Endometrial microvascular endothelial cells (primary cell): ENCODE results near the gene EPHB6. TPM values are rescaled to one million over a fixed set of nuclear protein-coding genes. Genes with fewer than 3 reads are reported as not detected.

Experiments
- in situ Hi-C: cut with HindIII; loops from 2 replicates; pipeline ENCODE4 v1.10.0; 2017; ENCODE audit warnings: low sequenced_read_pairs, low pct_unique_long_range_greater_than_20kb; ENCODE audit errors: inconsistent ontology term
- total RNA-seq: library from RNA; depleted of rRNA; stranded (reverse); fragments of >200 nt; gene quantifications from one replicate; pipeline ENCODE4 v1.2.3, GENCODE V29; 2015; ENCODE audit errors: inconsistent ontology term

EPHB6 gene
- total RNA-seq, 1 donor from 2014 or later = not detected

DNA sequence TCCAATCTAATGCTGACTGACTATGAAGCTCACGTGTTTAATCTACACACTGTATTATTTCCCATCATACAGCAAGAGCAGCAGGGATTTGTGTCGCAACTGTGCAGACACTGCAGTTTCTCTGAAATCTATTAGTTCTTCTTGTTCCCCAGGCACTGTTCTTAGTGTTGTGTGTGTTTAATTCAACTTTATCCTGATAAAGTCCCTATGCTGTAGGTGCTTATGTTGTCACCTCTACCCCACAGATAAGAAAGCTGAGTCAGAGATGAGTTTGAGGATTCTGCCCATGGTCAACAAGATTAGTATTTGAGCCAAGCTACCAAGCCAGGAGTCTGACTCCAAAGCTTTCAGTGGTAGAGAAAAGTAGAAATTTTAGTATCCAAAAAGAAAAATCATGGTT is 22.5 kb upstream of the EPHB6 start:
- in situ Hi-C loops = no loop called here

DNA sequence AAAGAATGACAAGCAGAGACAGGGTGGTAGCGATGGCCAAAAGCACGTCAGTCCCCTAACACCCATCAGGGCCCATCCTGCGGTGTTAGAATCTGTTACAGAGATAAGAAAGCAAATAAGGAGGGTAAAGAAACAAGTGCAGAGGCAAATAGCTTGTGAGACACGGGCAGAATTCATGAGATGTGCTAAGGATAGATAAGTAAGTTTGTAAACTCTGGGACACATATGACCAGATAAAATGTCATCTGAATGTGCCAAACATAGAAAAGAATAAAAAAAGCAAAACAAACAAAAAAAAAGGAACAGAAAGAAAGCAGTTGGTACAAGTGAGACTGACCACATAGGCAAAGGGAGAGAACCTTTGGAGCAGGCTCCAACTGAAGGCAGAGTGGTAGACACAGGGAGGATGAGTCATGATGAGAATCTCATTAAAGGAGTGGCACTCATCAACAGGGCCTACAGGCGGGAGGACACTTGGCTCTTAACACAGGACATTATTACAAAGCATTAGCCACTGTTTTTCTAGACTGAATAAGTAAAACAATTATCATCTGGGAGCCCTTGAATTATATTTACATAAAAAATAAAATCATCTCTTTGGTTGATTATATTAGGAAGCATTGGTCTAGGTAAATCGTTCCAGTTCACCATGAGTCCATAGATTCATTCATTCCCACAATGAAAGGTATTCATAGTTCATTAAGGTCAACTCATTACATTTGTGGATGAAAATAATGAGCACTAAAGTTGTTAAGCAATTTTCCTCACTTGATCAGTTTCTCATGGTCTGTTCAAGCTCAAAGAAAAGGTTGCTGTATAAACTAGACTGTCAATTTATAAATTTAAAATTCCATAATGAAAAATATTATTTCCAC is 21.5 kb upstream of the EPHB6 start:
- in situ Hi-C loops = no loop called here

DNA sequence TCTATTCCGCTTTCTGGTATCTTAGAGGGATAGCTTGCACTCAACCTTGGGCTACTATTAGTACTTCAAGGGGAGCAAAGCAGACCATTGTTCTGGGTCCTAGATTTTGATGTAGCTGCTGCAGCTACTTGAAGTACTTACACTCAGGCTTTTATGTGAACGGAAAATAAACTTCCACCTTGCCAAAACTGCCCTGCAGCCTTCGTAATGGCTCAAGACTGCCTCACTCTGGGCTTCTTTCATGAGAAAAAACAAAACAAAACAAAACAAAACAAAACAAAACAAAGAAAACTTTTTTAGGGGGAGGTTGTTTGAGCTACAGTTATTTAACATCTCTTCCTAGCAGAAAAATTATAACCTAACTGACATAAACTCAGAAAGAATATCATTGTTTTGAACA is 19.4 kb upstream of the EPHB6 start:
- in situ Hi-C loops = no loop called here

DNA sequence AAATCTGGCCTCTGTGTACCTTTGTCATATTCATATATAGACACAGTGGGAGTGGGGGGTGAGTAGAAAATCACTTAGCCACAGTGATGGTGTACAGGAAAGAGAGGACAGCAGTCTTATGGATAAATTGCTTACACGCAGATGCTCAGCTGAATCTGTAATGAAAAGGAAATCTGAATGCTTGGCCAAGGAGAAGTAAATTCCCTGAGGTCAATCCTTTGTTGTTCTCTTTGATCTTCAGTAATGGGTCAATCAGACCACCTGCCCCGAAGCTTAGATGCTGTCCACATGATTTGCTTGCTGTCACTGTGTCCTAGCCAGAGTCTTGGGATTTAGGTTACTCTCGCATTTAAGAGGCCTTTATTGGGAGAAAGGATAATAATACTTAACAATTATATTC is 18.4 kb upstream of the EPHB6 start:
- in situ Hi-C loops = no loop called here

- in situ Hi-C loops = no loop called here
These were observed 16.2 kb upstream of the EPHB6 start for GRCh38 chr7:142838461-142839213.

- in situ Hi-C loops = no loop called here
These were observed 12.6 kb upstream of the EPHB6 start for GRCh38 chr7:142842251-142842766.

DNA sequence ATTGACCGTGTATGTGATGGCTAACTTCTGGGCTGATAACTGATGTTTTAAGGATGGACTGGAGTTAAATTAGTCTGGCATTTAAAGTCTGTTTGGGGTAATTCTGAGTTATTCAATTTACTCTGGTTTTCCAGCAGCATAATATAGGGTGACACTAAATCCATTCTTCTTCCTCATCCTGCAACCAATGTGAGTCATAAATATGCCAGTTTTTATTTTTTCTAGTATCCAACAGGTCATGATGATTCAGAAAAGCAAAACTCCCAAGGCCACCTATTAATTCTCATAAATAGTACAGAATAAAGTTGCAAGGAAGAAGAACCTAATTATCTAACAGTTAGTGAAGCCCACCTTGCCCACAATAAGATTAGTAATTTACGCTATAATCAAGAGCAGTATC is 7.5 kb upstream of the EPHB6 start:
- in situ Hi-C loops = no loop called here

DNA sequence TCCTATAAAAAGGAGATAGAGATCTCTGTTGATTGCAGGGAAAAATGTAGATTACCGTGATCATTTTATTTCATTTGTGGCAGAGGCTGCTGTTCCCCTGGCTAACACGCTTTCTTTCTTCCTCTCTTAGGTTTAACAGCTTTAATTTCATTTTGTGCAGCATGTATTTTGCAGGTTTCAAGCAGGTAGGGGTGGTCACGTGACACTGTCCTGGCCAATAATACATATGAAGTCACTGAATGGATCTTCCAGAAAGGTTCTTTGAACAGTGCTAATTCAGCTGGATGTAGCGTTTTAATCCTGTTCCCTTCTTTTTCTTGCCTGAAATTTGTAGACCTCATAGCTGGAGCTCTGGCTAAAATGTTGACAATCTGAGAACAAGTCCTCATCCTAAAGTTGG is 3.6 kb upstream of the EPHB6 start:
- in situ Hi-C loops = no loop called here

DNA sequence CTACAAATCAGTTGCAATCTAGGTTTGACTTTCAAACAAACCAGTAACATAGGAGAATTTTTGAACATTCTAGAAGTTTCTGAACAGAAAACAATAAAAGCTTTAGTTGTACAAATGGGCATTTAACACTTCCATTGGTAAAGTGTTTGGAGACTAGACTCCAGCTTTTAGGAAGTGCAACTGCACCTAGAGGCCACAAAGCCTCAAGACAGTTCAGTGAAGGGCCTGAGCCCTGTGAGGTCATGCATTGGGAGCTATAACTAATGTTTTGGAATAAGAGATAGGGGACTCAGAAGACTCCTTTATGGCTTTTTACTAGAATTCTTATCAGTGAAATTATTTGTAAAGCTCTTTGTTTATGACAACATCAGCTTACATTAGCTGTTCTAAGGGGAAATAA is 3.0 kb upstream of the EPHB6 start:
- in situ Hi-C loops = no loop called here

DNA sequence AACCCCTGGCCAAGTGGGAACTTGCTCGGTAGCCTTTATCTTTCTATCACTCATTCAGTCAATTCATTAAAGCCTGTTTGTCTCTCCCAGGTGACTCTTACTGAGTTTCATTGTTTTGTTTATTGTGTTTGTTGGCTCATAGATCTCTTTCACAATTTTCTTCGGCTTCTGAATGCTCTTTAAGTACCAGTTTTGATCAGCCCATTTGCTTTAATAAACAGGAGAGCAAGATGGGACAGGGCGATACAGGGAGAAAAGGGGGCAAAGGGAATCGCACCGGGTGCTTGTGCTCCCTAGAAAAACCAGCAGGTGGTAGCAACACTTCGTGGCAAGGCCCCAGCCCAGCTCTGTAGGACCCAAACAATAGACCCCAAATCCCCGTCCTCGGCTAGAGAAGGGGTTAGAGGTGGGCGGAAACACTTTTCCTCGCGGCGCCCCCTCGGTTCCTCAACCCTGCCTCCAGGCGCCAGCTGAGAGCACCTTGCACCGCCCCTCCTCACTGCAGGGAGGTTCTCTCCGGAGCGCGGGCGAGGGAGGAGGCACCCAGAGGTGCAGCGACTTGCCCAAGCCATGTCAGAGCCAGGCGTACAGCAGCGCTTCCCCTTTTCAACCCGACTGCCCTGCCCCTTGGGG is 1.0 kb upstream of the EPHB6 start:
- in situ Hi-C loops = no loop called here

GRCh38 chr7:142855114-142855743 is 353 bp downstream of the EPHB6 start:
- in situ Hi-C loops = no loop called here

- in situ Hi-C loops = no loop called here
These were observed 1.1 kb downstream of the EPHB6 start for GRCh38 chr7:142855756-142856564.

- in situ Hi-C loops = no loop called here
These were observed 1.8 kb downstream of the EPHB6 start for GRCh38 chr7:142856565-142857245.

GRCh38 chr7:142857625-142858024 is 2.7 kb downstream of the EPHB6 start:
- in situ Hi-C loops = no loop called here

DNA sequence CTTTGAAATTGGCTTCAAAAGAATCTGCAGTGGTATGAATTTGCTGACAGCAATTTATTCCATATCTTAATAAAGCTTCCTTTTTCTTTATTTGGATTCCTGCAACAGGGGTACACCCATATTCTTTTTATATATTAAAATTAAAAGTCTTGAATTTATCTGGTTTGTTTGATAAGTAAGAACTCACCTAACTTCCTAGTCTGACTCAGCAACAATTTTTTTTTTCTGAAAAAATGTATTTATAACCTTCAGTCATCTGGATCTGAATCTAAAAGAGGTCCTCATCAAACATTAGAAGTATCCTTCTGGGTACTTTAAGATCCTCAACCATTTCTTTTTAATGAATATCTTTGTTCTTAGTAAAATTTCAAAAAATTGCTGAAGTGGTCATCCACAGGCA is 4.5 kb downstream of the EPHB6 start:
- in situ Hi-C loops = no loop called here

- in situ Hi-C loops = no loop called here
These were observed 5.0 kb downstream of the EPHB6 start for GRCh38 chr7:142859829-142860228.

DNA sequence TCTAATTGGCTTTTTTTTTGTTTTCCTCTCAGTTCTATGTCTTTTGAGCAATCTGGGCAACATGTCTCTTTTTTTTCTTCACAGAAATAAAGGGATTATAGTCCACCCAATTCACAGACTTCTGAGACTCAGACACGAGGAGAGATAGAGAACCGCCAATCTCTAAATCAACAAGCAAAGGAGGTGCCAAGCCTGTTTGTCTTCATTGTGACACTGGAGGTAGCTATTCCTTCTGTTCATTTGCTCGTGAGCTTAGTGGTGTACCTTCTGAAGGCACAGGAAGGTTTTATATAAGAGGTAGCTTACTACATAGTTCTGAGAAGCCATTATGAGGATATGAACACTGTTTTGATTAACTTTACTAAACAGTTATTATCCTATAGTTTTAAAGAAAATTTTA is 6.1 kb downstream of the EPHB6 start:
- in situ Hi-C loops = no loop called here

DNA sequence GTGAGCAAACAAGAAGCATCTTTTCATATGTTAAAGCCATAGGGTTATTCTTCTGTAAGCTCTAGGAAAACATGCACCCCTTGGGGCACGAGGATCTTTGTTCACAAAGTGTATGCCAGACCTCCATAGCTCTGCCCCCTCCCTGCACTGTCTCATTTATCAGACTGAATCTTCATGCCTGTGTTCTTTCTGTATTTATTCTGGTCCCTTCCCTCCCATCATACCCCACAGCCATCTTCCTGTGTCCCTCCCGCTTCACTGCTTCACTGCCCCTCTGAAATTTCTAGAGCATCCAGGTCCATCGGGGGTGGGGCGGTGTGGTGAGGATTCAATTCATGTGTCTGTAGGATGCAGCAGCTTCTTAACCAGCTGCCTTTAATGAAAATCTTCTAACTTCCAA is 7.5 kb downstream of the EPHB6 start:
- in situ Hi-C loops = no loop called here
